ENCODE measurements around the gene AXIN2. TPM values are rescaled to one million over a fixed set of nuclear protein-coding genes. Genes with fewer than 3 reads are reported as not detected.

The AXIN2 gene
- total RNA-seq, 1 donor from 2014 or later: 18.0 TPM

DNA sequence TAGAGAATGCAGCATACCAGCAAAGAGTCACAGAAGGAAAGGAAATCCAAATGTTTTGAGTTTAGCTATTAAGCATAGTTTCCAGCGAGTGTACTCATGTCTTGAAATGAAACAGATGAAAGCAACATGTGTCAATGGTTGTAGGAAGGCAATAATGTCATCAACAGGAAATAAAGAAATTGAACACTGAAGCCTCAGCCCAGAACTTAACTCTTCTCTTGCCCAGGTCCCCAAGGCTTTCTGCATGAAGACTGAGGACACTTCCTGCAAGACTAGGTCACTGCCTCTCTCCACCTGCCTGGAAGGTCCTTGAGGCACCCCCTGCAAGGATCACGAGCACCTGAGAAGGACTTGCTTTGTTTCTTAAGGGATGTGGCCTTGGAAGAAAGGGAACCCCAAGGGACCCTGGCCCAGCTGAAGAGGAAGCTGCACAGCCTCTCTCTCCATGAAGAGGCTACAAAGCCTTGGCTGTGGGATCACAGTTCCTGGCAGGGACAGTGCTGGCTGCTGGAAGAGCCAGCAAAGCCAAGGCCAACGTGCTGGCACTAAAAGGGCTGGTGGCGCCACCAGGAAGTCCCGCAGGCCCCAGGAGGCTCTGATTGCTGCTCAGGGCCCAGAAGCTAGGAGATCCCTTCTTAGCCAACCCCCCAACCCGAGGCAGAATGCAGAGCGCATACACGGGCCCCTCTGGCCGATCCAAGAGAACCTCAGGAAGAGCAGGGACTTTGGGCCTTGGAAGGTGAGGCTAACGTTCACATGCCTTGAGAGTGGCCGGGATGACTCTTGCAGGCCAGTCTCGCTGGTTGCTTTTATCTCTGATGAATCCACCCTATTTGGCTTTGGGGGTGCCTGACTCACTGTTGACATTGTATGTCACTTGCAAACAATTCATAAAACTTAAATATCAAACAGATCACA, 23.4 kb upstream of the AXIN2 start:
- DNase-seq (ENCODE audit: low spot score) (no peak), ATAC-seq (peak; percentile 43)
- intact Hi-C loops (cut with DNase I): no loop called here

DNA sequence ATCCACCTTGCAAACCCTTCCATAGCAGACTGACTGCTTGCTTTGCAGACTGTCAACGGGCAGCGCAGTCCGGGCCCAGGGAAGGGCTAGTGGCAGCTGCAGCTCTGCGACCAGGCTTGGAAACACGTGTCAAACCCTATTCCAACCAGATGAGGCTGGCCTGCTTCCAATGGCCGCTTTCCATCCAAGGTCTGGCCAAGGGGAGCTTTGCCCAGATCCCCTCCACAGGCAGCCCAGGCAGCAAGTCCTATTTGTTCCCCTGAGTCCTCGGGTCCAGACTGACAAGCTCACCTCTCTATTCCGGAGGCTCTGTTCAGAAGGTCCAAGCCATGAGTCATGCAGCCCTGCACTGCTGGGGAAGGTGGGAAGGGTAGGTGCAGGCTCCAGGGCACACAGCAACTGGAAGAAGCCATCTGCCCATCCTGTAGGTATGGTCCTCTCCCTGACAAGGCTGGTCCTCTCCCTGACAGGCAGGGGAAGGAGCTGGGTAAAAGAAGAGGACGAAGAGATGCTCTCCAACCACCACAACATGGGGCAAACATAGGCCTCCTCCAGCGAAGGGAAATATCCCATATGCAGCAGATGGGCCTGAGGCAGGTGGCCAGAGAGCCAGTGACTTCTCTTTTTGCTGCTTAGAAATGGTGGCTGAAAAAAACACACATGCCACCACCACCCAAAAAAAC, 22.6 kb upstream of the AXIN2 start:
- intact Hi-C loops (cut with DNase I): no loop called here
- DNase-seq (ENCODE audit: low spot score) (no peak), ATAC-seq (no peak)

DNA sequence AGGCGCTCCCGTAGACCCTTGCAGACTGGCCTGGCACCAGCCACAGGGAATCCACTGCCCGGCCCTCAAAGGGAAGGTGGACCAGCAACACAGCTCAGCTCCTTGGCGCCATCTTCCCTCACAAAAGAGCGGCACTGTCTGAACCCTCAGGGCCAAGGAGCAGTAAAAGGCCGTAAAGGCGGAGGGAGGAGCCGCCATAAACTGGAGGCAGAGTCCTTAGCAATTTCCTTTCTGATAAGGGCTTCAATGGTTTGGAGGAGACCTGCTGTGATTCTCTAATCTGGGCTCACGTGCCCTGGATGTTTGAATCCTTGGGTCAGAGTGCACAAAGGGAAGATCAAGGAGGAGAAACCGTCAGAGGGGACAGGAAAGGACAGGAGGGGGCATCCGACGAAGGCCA, 15.5 kb upstream of the AXIN2 start:
- intact Hi-C loops (cut with DNase I): no loop called here
- no peak for DNase-seq (ENCODE audit: low spot score)
- no peak for ATAC-seq

DNA sequence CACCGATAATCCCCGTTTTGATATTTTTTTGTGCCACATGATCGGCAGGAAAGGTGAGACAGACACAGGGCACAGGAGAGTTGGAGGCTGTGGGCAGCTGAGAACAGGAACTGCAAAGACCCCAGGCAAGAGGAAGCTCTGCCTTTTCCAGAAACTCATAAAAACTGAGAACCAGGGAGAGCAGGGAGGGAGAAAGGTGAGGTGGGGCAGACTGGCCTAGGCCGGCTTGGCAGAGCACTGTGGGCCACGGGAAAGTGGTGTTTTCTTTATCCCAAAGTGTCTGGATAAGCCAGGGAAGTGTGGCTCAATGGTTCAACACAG, 11.8 kb upstream of the AXIN2 start:
- ATAC-seq (no peak), DNase-seq (ENCODE audit: low spot score) (no peak)
- intact Hi-C loops (cut with DNase I): no loop called here

DNA sequence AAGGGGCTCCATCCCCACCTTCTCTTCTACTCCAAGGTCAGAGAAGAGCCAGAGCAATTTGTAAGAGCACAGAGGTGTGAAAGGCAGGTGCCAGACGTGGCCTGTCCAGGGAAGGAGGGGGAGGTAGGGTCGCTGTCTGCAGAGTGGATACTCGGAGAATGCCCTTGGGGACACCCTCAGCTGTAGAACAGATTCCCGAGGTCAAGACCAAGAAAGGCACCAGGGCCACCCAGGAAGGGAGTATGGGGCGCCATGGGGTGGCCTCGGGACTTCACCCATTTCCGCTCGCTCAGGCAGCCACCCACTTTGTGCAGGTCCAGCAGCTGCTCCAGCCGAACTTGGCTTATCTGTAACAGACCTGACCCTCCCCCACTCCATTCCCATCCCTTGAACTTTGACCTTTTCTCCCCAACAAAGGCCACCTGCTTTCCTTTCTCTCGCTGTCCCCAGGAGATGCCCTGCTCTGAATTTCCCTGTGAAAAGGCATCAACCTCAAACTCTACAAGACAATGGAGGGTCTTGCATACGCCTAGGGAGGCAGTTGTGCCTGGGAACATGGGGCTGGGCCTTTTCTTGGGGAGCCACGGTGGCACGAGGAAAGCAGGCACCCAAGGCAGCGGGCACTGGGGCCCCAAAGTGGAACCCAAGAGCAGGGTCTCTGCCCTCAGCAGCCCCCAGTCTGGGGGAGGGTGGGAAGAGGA, 11.3 kb upstream of the AXIN2 start:
- intact Hi-C loops (cut with DNase I): no loop called here
- ATAC-seq (no peak), DNase-seq (ENCODE audit: low spot score) (no peak)

DNA sequence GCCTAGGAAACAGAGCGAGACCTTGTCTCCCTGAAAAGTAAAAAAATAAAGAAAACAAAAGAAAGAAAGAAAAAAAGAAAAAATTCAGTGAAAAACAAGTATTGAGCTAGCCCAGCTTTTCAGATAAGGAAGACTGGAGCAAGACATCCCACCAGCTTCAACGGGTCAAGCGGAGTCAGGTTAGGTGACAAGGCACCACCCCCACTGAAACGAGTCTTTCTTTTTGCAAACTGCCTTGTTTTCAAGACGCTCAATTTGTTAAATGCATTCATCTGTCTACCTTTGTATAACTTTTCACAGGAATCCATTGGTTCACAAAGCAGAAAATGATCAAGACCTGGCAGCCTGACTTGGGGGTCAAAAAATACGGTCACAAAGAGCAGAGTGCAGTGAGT, 10.7 kb upstream of the AXIN2 start:
- ATAC-seq (no peak), DNase-seq (ENCODE audit: low spot score) (no peak)
- intact Hi-C loops (cut with DNase I): no loop called here

DNA sequence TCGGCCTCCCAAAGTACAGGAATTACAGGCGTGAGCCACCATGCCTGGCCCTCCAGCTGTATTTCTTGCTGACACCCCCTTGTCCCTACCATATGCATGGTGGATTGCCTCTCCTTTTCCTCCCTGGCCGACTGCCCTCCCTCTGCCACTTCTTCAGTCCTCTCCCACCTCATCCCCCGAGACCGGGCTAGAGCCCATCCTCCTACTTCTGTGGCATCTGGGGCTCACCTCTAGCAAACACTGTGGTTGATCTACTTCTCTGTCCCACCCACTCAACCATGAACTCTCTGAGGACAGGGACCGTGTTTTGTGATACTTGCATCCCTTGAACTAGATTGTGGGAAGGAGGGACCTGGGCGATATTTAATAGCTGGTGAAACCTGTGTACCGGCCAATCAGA, 7.5 kb upstream of the AXIN2 start:
- no peak for DNase-seq (ENCODE audit: low spot score)
- intact Hi-C loops (cut with DNase I): no loop called here
- ATAC-seq: no peak

DNA sequence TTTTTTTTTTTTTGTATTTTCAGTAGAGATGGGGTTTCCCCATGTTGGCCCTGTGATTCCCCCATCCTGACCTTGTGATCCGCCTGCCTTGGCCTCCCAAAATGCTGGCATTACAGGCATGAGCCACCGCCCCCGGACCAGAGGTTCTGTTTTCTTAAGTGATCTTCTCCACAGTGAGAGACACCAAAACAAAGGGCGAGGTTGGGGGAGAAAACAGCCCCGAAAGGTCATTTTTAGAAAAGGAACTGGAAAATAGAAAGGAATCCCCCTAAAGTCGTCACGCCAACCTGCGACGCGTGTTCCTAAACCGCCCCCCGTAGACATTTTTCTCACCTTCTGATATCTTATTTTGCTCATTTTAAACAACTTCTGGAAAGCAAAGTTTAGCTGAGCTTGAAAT, 6.1 kb upstream of the AXIN2 start:
- DNase-seq (ENCODE audit: low spot score) (no peak), ATAC-seq (no peak)
- intact Hi-C loops (cut with DNase I): no loop called here

DNA sequence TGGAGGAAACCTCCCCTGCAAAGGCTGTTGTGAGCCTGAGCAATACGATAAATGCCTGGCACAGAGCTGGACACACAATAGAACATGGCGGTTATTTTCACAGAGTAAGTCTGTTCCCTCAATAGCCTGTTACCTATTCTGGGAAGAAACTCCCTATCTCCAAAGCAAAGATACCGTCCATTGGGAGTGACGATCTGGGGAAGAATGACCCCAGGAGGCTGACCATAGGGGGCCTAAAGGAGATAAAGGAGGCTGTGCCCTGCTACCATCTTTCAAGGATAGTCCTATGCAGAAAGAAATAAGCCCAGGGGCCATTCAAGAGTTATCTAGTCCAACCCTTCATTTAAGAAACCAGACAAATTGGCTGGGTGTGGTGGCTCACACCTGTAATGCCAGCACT, 4.1 kb upstream of the AXIN2 start:
- no peak for DNase-seq (ENCODE audit: low spot score)
- intact Hi-C loops (cut with DNase I): no loop called here
- ATAC-seq: no peak

DNA sequence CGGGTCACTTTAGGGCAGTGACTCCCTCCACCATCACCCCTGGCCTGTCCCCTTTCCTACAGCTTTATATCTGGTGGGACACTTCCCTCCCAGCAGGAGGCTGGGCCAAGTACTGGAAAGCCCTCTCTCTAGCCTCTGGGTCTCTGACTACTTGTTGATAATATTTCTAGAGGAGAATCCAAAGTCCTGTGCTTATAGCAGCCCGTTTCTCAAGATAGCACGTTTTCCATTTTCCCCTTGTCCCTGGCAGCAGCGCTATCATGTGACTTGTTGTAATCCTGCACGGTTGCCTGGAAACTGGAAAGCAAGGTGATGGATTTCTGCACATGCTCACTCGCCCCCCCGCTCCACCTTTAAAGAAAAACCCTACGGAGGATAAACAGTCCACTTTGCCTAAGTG, 3.3 kb upstream of the AXIN2 start:
- intact Hi-C loops (cut with DNase I): no loop called here
- no peak for DNase-seq (ENCODE audit: low spot score)
- no peak for ATAC-seq

DNA sequence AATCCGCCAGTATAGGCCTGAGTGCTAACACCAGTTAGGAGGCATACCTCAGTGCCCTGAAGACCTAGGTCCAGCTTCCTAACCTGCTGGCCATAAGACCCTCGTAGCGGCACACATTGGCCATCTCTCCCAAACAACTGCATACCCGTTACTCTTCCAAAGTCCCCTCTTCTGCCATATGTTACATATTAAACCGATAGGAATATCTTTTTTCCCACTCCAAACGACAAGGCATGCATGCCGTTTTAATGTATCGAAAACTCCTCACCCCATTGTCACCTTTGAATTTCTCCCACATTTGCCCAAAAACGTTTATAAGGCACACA, 721 bp upstream of the AXIN2 start:
- ATAC-seq: no peak
- DNase-seq (ENCODE audit: low spot score): no peak
- intact Hi-C loops (cut with DNase I): no loop called here

DNA sequence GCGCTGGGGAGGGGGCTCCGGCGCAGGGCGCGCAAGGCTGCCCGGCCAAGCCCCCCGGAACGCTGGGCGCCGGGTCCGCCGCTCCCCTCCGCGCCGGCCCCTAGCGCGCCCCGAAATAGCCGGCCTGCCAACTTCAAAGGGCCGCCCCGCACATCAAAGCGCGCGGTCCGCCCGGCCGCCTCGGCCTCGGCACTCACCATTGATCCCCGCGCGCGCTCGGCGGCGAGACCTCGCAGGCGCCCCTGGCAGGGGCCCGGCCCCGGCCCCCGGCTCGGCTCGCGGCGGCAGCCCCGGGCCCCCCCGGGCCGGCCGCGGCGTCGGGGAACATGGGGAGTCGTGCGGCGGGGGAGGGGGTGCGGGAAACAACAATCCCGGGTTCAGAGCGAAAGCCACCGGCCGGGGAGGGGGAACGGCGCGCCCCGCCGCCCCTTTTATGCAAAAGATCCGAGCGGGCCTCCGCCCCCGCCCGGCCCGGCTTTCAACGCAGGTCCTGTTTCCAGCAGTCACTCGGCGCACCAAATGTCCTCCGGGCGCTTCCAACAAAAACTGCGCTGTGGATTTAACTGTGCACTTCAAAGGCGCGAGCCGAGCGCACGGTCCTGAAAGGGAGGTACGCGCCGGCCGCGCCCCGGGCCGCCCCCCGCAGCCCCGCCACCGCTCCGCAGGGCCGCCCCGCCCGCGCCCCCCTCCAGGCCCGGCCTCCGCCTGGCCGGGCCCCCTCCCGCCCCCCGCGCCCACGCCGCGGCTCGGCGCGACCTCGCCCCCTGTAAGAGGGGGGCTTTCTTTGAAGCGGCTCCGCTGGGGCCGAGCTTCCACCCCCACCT, 608 bp downstream of the AXIN2 start:
- intact Hi-C loops (cut with DNase I): no loop called here
- DNase-seq (ENCODE audit: low spot score) (peak; percentile 90), ATAC-seq (peak; percentile 63)

DNA sequence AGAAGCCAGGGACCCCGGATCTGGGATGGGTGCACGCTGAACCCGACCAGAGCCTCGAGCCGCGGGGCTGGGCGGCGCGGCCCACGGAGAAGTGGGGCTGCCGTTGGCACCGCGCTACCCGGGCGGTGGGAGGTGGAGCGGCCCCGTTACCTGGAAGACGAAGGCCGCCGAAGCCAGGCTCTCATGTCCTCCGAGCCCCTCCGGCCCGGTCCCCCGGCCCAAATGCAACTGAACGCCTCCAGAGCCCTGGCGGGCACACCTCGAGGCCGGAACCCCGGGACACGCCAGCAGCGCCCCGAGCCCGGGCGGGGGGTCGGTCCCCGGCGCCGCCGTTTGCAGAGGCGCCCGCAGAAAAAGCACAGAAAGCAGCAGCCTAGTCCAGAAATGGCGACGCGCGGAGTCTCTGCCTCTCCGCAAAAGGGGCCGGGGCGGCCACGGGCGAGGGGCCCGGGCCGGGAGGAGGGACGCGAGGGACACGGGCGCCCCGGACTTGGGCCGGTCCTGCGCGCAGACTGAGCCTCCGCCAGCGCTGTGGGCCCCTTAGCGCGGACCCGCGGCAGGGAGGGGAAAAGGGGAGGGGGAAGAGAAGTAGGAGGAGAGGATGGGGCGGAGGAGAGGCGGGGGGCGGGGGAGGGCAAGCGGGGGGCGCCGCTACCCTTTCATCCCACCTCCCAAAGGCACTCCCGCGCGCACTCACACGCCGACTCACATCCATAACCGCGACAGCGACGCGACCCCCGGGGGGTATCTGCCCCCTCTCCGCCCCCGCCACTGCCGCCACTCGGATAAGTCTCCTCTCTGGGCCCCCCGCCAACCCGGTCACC, 1.4 kb downstream of the AXIN2 start:
- peak; percentile 21 for ATAC-seq
- intact Hi-C loops (cut with DNase I): no loop called here
- DNase-seq (ENCODE audit: low spot score): peak; percentile 75

DNA sequence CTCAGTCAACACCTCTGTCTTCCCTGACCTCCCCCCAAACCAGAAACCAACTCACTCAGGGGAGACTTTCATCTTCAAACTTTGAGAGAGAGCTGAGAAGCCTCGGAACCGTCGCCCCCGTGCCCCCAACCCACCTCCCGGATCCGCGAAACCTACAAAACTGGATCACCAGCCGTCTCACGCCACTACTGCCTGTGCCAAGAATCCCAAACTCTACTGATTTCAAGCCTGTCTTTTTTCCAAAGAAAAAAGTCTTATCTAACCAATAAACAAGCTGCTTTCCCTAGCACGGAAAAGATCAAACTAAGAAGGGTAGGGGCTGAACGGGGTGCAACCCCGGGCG, 2.0 kb downstream of the AXIN2 start:
- no peak for DNase-seq (ENCODE audit: low spot score)
- intact Hi-C loops (cut with DNase I): no loop called here

DNA sequence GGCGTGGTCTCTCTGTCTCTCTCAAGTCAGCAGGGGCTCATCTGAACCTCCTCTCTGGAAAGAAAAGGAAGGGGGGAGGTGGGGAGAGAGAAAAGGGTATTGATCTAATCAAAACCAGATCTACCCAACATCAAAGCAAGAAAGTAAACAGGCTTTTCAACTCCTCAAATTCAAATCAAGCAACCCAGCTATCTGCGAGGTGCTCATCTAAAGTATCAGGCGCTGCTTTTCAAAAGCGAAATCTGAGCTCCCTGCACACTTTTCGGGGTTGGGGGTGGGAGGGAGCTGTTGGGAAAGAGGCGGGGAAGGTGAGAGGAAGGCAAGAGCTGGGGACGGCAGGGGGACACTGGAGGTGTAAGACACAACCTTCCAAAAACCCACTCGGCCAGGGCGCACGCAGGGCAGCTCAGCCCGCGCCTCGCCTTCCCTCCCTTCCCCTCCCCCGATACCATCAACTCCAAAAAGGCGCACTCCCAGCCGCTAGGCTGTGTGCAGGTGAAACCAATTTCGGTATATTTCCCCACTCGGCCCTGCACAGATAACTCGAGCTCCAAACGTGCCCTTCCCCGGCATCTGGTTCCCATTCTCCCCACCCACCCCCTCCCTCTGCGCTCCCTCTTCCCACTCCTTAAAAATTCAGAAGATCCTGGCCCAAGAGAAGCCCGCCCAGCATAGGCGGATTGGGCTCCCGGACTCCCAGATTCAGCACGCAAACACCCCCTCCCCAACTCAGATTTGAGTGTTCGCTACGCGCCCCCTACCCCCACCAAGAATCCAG, 2.6 kb downstream of the AXIN2 start:
- ATAC-seq (no peak), DNase-seq (ENCODE audit: low spot score) (no peak)
- intact Hi-C loops (cut with DNase I): no loop called here

More for the DNA sequence above, 2.0 kb downstream of the AXIN2 start:
- ATAC-seq: no peak

DNA sequence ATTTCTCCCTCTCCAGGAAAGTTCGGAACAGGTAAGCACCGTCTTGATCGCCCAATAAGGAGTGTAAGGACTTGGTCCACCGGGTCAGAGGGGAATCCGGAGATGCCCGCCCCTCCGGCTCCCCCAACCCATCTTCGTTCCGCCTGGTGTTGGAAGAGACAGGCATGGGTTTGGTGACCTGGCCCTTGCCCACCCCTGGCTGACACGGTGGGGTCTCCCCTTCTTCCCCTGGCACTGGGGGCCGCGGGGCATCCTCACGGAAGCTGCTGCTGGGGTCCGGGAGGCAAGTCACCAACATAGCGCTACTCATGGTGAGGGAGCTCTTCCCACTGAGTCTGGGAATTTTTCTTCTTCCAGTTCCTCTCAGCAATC, 3.2 kb downstream of the AXIN2 start:
- intact Hi-C loops (cut with DNase I): no loop called here
- DNase-seq (ENCODE audit: low spot score) (no peak), ATAC-seq (no peak)

DNA sequence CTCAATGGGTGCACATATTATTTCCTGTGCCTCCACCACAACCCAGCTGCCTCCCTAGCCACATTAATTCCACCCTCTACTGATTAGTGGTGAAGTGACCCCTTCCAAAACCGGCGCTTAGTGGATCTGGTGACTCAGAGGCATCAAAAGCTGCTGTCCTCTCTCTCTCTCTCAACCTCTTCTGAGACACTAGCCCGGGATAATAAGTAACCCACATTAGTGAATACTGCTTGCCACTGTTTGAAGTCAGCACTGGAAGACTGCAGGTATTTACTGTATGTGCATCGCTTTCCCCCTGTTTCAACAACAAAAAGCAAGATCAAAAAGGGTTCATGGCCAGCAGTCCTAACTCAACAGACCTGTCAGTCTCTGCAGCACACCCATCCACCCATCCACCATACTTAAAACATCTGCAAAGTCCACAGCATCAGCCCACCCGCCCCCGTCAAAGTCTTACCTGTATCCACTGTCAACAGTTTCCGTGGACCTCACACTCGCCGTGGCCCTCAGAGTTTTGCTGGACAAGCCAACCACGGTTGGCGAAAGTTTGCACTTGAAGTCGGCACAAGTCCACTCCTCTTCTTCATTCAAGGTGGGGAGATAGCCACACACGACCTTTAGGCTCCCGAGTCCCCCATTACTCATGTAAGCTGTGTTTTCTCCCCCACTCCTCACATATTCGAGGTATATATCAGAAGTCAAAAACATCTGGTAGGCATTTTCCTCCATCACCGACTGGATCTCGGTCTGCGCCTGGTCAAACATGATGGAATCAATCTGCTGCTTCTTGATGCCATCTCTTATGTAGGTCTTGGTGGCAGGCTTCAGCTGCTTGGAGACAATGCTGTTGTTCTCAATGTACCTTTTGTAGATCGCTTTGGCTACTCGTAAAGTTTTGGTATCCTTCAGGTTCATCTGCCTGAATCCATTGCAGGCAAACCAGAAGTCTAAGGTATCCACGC, 3.8 kb downstream of the AXIN2 start:
- intact Hi-C loops (cut with DNase I): no loop called here
- no peak for DNase-seq (ENCODE audit: low spot score)
- no peak for ATAC-seq

Data from sciatic nerve (tissue), 2 donors.